Ishikawa (cell line): ENCODE data around the gene COL16A1.

Source experiments
- CEBPB ChIP-seq: IDR thresholded peaks from 2 replicates; pipeline ENCODE4 v1.6.1; 2012
- CREB1 ChIP-seq: IDR thresholded peaks from 2 replicates; pipeline ENCODE4 v1.6.1; 2012; ENCODE audit warnings: low read depth
- EGR1 ChIP-seq: IDR thresholded peaks from 2 replicates; pipeline ENCODE4 v1.6.1; 2012
- EP300 ChIP-seq: IDR thresholded peaks from 2 replicates; pipeline ENCODE4 v1.6.1; 2012; ENCODE audit warnings: borderline replicate concordance
- FOXM1 ChIP-seq: IDR thresholded peaks from 2 replicates; pipeline ENCODE4 v1.6.1; 2012; ENCODE audit warnings: low read depth, borderline replicate concordance
- NFIC ChIP-seq: IDR thresholded peaks from 2 replicates; pipeline ENCODE4 v1.6.1; 2012
- RAD21 ChIP-seq: IDR thresholded peaks from 2 replicates; pipeline ENCODE4 v1.6.1; 2012; ENCODE audit warnings: low read depth
- TAF1 ChIP-seq: IDR thresholded peaks from 2 replicates; pipeline ENCODE4 v1.6.1; 2012; ENCODE audit warnings: low read depth, mild to moderate bottlenecking
- TCF12 ChIP-seq: IDR thresholded peaks from 2 replicates; pipeline ENCODE4 v1.6.1; 2012; ENCODE audit warnings: low read depth
- TEAD4 ChIP-seq: IDR thresholded peaks from 2 replicates; pipeline ENCODE4 v1.6.1; 2012
- YY1 ChIP-seq: IDR thresholded peaks from 2 replicates; pipeline ENCODE4 v1.6.1; 2012; ENCODE audit warnings: low read depth
- ZBTB7A ChIP-seq: IDR thresholded peaks from 2 replicates; pipeline ENCODE4 v1.6.1; 2012; ENCODE audit warnings: low read depth
- TF ChIP-seq, protein P1 (sequence below): IDR thresholded peaks from 2 replicates; pipeline ENCODE4 v1.6.1; 2012
- TF ChIP-seq, protein P2 (sequence below): IDR thresholded peaks from 2 replicates; pipeline ENCODE4 v1.6.1; 2012; ENCODE audit warnings: low read depth, mild to moderate bottlenecking
- TF ChIP-seq, protein P3 (sequence below): IDR thresholded peaks from 2 replicates; pipeline ENCODE4 v1.6.1; 2012

COL16A1 gene

DNA sequence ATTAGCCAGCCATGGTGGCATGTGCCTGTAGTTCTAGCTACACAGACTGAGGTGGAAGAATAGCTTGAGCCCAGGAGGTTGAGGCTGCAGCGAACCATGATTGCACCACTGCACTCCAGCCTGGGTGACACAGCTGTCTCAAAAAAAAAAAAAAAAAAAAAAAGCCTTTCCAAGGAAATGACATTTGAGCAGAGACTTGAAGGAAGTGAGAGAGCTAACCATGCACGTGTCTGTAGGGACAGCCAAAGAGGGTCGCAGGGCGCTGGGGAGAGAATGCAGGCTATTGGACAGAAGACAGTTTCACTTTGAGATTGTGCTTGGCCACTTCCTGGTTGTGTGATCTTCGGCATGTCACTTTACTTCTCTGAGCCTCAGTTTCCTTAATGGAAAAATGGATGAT lies 79.5 kb downstream of the COL16A1 start:
- TF ChIP-seq CREB1 (no peak), CEBPB (no peak), TAF1 (no peak), EGR1 (no peak), ZBTB7A (no peak)
- TF ChIP-seq, protein P1, sequence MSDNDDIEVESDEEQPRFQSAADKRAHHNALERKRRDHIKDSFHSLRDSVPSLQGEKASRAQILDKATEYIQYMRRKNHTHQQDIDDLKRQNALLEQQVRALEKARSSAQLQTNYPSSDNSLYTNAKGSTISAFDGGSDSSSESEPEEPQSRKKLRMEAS = no peak

DNA sequence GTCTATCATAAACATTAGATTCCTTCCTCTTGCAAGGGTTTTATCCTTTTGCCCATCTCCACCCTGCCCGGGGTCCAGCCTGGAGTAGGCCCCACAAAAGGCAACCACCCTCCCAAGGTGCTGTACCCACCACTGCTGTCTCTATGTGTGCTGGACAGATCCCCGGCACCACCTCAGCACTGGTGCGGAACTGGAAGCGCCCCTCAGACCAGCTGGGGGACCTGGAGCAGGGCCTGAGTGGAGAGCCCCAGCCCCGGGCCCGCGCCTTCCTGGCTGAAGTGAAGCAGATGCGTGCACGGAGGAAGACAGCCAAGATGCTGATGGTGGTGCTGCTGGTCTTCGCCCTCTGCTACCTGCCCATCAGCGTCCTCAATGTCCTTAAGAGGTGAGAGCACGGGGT lies 80.5 kb downstream of the COL16A1 start:
- TF ChIP-seq ZBTB7A (no peak), TEAD4 (no peak), RAD21 (no peak), FOXM1 (no peak), CREB1 (no peak), EP300 (no peak)
- TF ChIP-seq, protein P2, sequence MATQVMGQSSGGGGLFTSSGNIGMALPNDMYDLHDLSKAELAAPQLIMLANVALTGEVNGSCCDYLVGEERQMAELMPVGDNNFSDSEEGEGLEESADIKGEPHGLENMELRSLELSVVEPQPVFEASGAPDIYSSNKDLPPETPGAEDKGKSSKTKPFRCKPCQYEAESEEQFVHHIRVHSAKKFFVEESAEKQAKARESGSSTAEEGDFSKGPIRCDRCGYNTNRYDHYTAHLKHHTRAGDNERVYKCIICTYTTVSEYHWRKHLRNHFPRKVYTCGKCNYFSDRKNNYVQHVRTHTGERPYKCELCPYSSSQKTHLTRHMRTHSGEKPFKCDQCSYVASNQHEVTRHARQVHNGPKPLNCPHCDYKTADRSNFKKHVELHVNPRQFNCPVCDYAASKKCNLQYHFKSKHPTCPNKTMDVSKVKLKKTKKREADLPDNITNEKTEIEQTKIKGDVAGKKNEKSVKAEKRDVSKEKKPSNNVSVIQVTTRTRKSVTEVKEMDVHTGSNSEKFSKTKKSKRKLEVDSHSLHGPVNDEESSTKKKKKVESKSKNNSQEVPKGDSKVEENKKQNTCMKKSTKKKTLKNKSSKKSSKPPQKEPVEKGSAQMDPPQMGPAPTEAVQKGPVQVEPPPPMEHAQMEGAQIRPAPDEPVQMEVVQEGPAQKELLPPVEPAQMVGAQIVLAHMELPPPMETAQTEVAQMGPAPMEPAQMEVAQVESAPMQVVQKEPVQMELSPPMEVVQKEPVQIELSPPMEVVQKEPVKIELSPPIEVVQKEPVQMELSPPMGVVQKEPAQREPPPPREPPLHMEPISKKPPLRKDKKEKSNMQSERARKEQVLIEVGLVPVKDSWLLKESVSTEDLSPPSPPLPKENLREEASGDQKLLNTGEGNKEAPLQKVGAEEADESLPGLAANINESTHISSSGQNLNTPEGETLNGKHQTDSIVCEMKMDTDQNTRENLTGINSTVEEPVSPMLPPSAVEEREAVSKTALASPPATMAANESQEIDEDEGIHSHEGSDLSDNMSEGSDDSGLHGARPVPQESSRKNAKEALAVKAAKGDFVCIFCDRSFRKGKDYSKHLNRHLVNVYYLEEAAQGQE = peak; percentile 54; the same call in 1 of the 2 replicates

DNA sequence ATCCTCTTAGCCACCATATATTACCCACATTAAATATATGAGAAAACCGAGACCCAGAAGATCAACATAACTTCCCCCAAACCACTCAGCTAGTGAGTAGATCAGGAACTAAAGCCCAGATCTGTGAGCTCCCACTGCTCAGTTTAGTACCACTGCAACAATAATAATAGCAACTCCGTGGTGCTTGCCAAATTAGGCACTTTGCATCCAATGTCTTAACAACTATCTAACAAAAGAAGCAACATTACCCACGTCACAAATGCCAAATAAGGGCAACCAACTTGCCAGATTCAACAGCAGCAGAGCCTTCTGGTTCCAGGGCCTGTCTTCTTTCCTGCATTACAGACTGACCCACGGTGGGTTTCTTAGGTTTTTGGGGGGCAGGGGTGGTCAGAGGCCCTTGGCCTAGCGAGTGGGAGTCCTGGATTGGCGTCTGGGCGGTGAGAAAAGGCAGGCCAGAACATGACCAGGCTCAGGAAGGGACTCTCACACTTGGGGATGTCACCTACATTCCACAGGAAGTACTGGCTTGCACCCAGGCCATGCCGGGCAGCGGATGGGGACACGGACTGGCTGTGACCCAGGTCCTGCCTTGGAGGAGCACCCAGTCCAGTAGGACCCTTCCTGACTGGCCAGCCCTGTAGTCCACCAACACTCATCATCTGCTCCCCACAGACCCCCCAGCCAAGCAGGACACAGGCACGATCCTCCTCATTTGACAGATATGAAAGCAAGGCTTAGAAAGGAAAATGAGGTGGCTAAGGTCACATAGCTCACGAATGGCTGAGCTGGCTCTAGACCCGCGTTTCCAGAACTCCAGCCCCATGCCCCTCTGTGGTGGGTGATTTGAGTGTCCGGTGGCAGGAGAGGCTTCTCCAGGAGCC lies 81.7 kb downstream of the COL16A1 start:
- TF ChIP-seq TCF12 = no peak
- TF ChIP-seq ZBTB7A = no peak
- TF ChIP-seq, protein P1 = no peak
- TF ChIP-seq, protein P3, sequence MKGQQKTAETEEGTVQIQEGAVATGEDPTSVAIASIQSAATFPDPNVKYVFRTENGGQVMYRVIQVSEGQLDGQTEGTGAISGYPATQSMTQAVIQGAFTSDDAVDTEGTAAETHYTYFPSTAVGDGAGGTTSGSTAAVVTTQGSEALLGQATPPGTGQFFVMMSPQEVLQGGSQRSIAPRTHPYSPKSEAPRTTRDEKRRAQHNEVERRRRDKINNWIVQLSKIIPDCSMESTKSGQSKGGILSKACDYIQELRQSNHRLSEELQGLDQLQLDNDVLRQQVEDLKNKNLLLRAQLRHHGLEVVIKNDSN = no peak
- TF ChIP-seq CEBPB = no peak
- TF ChIP-seq, protein P2 = no peak
- no peak for TF ChIP-seq RAD21
- no peak for TF ChIP-seq EGR1
- TF ChIP-seq EP300 = no peak
- no peak for TF ChIP-seq TEAD4
- TF ChIP-seq TAF1 = no peak
- no peak for TF ChIP-seq NFIC
- TF ChIP-seq FOXM1 = no peak
- TF ChIP-seq YY1 = no peak
- no peak for TF ChIP-seq CREB1

DNA sequence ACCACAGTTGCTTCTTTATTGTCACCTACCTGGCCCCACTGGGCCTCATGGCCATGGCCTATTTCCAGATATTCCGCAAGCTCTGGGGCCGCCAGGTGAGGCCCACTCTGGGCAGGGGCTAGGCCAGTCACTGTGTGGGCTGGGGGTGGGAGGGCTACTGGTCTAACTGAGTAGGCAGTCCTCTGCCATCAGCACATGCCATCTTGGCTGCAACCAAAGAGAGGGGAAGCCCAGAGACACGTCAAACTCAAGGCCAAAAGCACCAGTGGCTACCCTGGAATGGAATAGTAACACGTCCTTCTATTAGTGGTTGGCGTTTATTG lies 82.4 kb downstream of the COL16A1 start:
- TF ChIP-seq NFIC = no peak
- TF ChIP-seq, protein P2 = no peak
- TF ChIP-seq, protein P3 = no peak
- TF ChIP-seq TEAD4 = no peak
- no peak for TF ChIP-seq CREB1
